Panc1 (cell line): ENCODE measurements around the gene ARFRP1. TPM values are rescaled to one million over a fixed set of nuclear protein-coding genes. Genes with fewer than 3 reads are reported as not detected.

Experiments used
- ATAC-seq: fragments of 200-7000 bp; cut with Tn5 transposase; 2 replicates; pipeline ENCODE4 v1.9.1; 2020; ENCODE audit warnings: mild to moderate bottlenecking, moderate library complexity
- BruUV-seq: library from RNA; stranded (reverse); fragments of 400-500 nt; replicated peaks from 2 replicates; lab custom pipeline; 2021; lab: Mats Ljungman, UMichigan
- CTCF ChIA-PET: fragments of 300-600 bp; sonication (Branson Sonifier 250); formaldehyde crosslinking; loops from one replicate; lab custom pipeline; 2022; ENCODE audit warnings: antibody characterized with exemption; lab: Charles Lee
- POLR2A ChIA-PET: fragments of 300-600 bp; sonication (Branson Sonifier 250); formaldehyde crosslinking; loops from one replicate; lab custom pipeline; 2022; ENCODE audit warnings: antibody characterized with exemption; lab: Charles Lee
- DNase-seq: peaks from one replicate; pipeline ENCODE4 v3.0.0-alpha.2; 2010; ENCODE audit warnings: low read depth, low spot score
- H3K27ac ChIP-seq: 2 replicates; pipeline ENCODE4 v1.5.1; 2011; ENCODE audit warnings: mild to moderate bottlenecking, low read length, inconsistent platforms
- H3K27me3 ChIP-seq: fragments of 200-500 bp; sonication (Bioruptor generic); 2 replicates; pipeline ENCODE4 v1.6.0; 2014; ENCODE audit warnings: low read length, inconsistent platforms; ENCODE audit not compliant: control insufficient read depth, insufficient read depth
- H3K36me3 ChIP-seq: fragments of 200-500 bp; sonication (Bioruptor generic); 2 replicates; pipeline ENCODE4 v1.5.1; 2014; ENCODE audit warnings: inconsistent platforms, mild to moderate bottlenecking, low read length, moderate library complexity; ENCODE audit not compliant: control insufficient read depth, insufficient read depth
- H3K4me1 ChIP-seq: 2 replicates; pipeline ENCODE4 v1.5.1; 2011; ENCODE audit warnings: inconsistent platforms, mild to moderate bottlenecking, low read length, moderate library complexity; ENCODE audit not compliant: control insufficient read depth, insufficient read depth
- H3K4me3 ChIP-seq, 2 experiments: 2 replicates each; pipeline ENCODE4 v1.5.1; 2011 to 2012; ENCODE audit warnings: low read depth in 2 of 2, low read length in 2 of 2, mild to moderate bottlenecking in 2 of 2, inconsistent platforms in 1 of 2, moderate library complexity in 1 of 2
- H3K9me3 ChIP-seq: fragments of 200-500 bp; sonication (Bioruptor generic); 2 replicates; pipeline ENCODE4 v1.5.1; 2014; ENCODE audit warnings: low read depth, mild to moderate bottlenecking, inconsistent platforms, low read length, moderate library complexity; ENCODE audit not compliant: control insufficient read depth, insufficient read depth
- CTCF ChIP-seq: fragments of 450-650 bp; IDR thresholded peaks from 2 replicates; pipeline ENCODE4 v1.5.1; 2017; ENCODE audit warnings: mild to moderate bottlenecking
- POLR2AphosphoS5 ChIP-seq: IDR thresholded peaks from 2 replicates; pipeline ENCODE4 v1.6.1; 2012; ENCODE audit warnings: mild to moderate bottlenecking, low read depth, low read length, moderate library complexity
- SIN3A ChIP-seq: IDR thresholded peaks from 2 replicates; pipeline ENCODE4 v1.6.1; 2012; ENCODE audit warnings: low read depth, mild to moderate bottlenecking, low read length, moderate library complexity, borderline replicate concordance; ENCODE audit not compliant: insufficient read depth
- TCF7L2 ChIP-seq: IDR thresholded peaks from 2 replicates; pipeline ENCODE4 v1.6.1; 2011; ENCODE audit warnings: mild to moderate bottlenecking, low read depth, low read length, inconsistent platforms
- in situ Hi-C: cut with HindIII; loops from 2 replicates; pipeline ENCODE4 v1.10.0; 2016; ENCODE audit warnings: low sequenced_read_pairs, low pct_unique_long_range_greater_than_20kb
- intact Hi-C: fragments of 100-400 bp; cut with micrococcal nuclease; formaldehyde crosslinking; loops from one replicate; pipeline ENCODE4 v1.10.0; 2022; ENCODE audit not compliant: unreplicated experiment
- total RNA-seq: library from RNA; stranded (reverse); gene quantifications from one replicate; pipeline ENCODE4 v1.2.1, GENCODE V29; 2021; ENCODE audit not compliant: unreplicated experiment
- TF ChIP-seq, protein P1 (sequence below), 2 experiments: IDR thresholded peaks; 2 replicates each; pipeline ENCODE4 v1.6.1; 2011 to 2012; ENCODE audit warnings: low read depth in 2 of 2, control low read depth in 1 of 2, low read length in 1 of 2, mild to moderate bottlenecking in 1 of 2, moderate library complexity in 1 of 2; ENCODE audit not compliant: insufficient read depth in 1 of 2

The ARFRP1 gene
- total RNA-seq, 1 experiment from 2014 or later: 57.9 TPM

- no peaks in the 10 kb centered on the region for H3K36me3 ChIP-seq
- H3K9me3 ChIP-seq: no peaks in the 10 kb centered on the region
- no peak for DNase-seq
- no peak overlapping the region for H3K27ac ChIP-seq
- H3K27me3 ChIP-seq: no peaks in the 10 kb centered on the region
- no peaks in the 10 kb centered on the region for H3K4me1 ChIP-seq
- TF ChIP-seq CTCF (no peak), TCF7L2 (no peak), SIN3A (no peak), POLR2AphosphoS5 (no peak)
- TF ChIP-seq, protein P1, sequence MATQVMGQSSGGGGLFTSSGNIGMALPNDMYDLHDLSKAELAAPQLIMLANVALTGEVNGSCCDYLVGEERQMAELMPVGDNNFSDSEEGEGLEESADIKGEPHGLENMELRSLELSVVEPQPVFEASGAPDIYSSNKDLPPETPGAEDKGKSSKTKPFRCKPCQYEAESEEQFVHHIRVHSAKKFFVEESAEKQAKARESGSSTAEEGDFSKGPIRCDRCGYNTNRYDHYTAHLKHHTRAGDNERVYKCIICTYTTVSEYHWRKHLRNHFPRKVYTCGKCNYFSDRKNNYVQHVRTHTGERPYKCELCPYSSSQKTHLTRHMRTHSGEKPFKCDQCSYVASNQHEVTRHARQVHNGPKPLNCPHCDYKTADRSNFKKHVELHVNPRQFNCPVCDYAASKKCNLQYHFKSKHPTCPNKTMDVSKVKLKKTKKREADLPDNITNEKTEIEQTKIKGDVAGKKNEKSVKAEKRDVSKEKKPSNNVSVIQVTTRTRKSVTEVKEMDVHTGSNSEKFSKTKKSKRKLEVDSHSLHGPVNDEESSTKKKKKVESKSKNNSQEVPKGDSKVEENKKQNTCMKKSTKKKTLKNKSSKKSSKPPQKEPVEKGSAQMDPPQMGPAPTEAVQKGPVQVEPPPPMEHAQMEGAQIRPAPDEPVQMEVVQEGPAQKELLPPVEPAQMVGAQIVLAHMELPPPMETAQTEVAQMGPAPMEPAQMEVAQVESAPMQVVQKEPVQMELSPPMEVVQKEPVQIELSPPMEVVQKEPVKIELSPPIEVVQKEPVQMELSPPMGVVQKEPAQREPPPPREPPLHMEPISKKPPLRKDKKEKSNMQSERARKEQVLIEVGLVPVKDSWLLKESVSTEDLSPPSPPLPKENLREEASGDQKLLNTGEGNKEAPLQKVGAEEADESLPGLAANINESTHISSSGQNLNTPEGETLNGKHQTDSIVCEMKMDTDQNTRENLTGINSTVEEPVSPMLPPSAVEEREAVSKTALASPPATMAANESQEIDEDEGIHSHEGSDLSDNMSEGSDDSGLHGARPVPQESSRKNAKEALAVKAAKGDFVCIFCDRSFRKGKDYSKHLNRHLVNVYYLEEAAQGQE (IDR thresholded peaks at IDR 0.05; ENCODE audit: insufficient read depth in 1 of 2, low read depth in 2 of 2, low read length in 1 of 2): no peak
- POLR2A ChIA-PET: no interaction called here
- intact Hi-C loops (no loop called here), in situ Hi-C loops (no loop called here)
- BruUV-seq: no TSS peak
- peak; percentile 50; the same call in 1 of the 2 replicates for ATAC-seq
- no peak overlapping the region for H3K4me3 ChIP-seq
- CTCF ChIA-PET: interaction anchor here (0.6 kb wide), 1 partner anchor 21 kb away, joined by 3 read pairs; no protein-coding TSS in a partner anchor
These were observed 42.7 kb downstream of the ARFRP1 start for GRCh38 chr20:63664861-63665594.

- ChIA-PET CTCF (interaction anchor here (0.6 kb wide), 1 partner anchor 22 kb away, joined by 3 read pairs; no protein-coding TSS in a partner anchor), POLR2A (no interaction called here)
- Histone ChIP-seq H3K4me3 (no peak overlapping the region), H3K9me3 (no peaks in the 10 kb centered on the region), H3K27ac (no peak overlapping the region), H3K27me3 (no peaks in the 10 kb centered on the region), H3K4me1 (peaks cover 1% of the 10 kb centered on the region; the same call in 1 of the 2 replicates), H3K36me3 (no peaks in the 10 kb centered on the region)
- DNase-seq: no peak
- intact Hi-C loops (no loop called here), in situ Hi-C loops (no loop called here)
- no peak for ATAC-seq
- BruUV-seq: no TSS peak
- TF ChIP-seq SIN3A: no peak
- TF ChIP-seq POLR2AphosphoS5: no peak
- TF ChIP-seq CTCF: no peak
- TF ChIP-seq, protein P1 (IDR thresholded peaks at IDR 0.05; ENCODE audit: insufficient read depth in 1 of 2, low read depth in 2 of 2, low read length in 1 of 2): no peak
- TF ChIP-seq TCF7L2: no peak
These were observed 43.5 kb downstream of the ARFRP1 start for GRCh38 chr20:63664143-63664851.
